Hepatocyte (in vitro differentiated cells): Measurements from ENCODE around the gene P3H3. TPM values are rescaled to one million over a fixed set of nuclear protein-coding genes. Genes with fewer than 3 reads are reported as not detected.

Experiments
- DNase-seq: peaks from one replicate; pipeline ENCODE4 v3.0.0-alpha.2; 2016; ENCODE audit warnings: low spot score
- H2AFZ ChIP-seq: fragments of 200-600 bp; sonication (generic); 2 replicates; pipeline ENCODE4 v1.6.0; 2016; ENCODE audit warnings: antibody characterized with exemption, mild to moderate bottlenecking
- H3K27ac ChIP-seq: fragments of 200-600 bp; sonication (generic); 2 replicates; pipeline ENCODE4 v1.5.1; 2016; ENCODE audit warnings: mild to moderate bottlenecking
- H3K27me3 ChIP-seq: fragments of 200-600 bp; sonication (generic); 2 replicates; pipeline ENCODE4 v1.6.1; 2016
- H3K36me3 ChIP-seq: fragments of 200-600 bp; sonication (generic); replicated peaks from 2 replicates; pipeline ENCODE4 v1.5.1; 2016; ENCODE audit warnings: low read depth; ENCODE audit not compliant: insufficient read depth
- H3K4me1 ChIP-seq: fragments of 200-600 bp; sonication (generic); 2 replicates; pipeline ENCODE4 v1.5.1; 2016; ENCODE audit warnings: mild to moderate bottlenecking, moderate library complexity; ENCODE audit not compliant: insufficient read depth
- H3K4me2 ChIP-seq: fragments of 200-600 bp; sonication (generic); 2 replicates; pipeline ENCODE4 v1.6.0; 2016
- H3K4me3 ChIP-seq: fragments of 200-600 bp; sonication (generic); 2 replicates; pipeline ENCODE4 v1.5.1; 2016; ENCODE audit warnings: mild to moderate bottlenecking
- H3K79me2 ChIP-seq: fragments of 200-600 bp; sonication (generic); 2 replicates; pipeline ENCODE4 v1.6.0; 2017; ENCODE audit warnings: mild to moderate bottlenecking
- H3K9me2 ChIP-seq: fragments of 200-600 bp; sonication (generic); replicated peaks from 2 replicates; pipeline ENCODE4 v1.6.0; 2017; ENCODE audit warnings: mild to moderate bottlenecking; ENCODE audit not compliant: insufficient read depth
- H3K9me3 ChIP-seq: fragments of 200-600 bp; sonication (generic); 2 replicates; pipeline ENCODE4 v1.5.1; 2016; ENCODE audit warnings: low read depth, mild to moderate bottlenecking
- H4K20me1 ChIP-seq: fragments of 200-600 bp; sonication (generic); 2 replicates; pipeline ENCODE4 v1.6.0; 2016; ENCODE audit warnings: mild to moderate bottlenecking; ENCODE audit not compliant: insufficient read depth, poor library complexity, severe bottlenecking
- EZH2 ChIP-seq: fragments of 200-600 bp; sonication (generic); IDR thresholded peaks from 2 replicates; pipeline ENCODE4 v1.6.1; 2016; ENCODE audit warnings: antibody characterized with exemption, mild to moderate bottlenecking, borderline replicate concordance
- EZH2phosphoT487 ChIP-seq: fragments of 200-600 bp; sonication (generic); IDR thresholded peaks from one replicate; pipeline ENCODE4 v1.6.1; 2018; ENCODE audit warnings: antibody characterized with exemption, mild to moderate bottlenecking, low read depth, moderate library complexity; ENCODE audit not compliant: unreplicated experiment, severe bottlenecking
- WGBS: methylation state at CpG from one replicate; pipeline ENCODE4 v1.1.6; 2016; ENCODE audit warnings: low lambda C conversion rate; ENCODE audit errors: missing lambda C conversion rate; 5-methylcytosine and 5-hydroxymethylcytosine counted together
- polyA plus RNA-seq: library from polyadenylated mRNA; unstranded; fragments of >200 nt; fragmentation: Nextera tagmentation; extraction: Ambion mirVana; gene quantifications from 2 replicates; pipeline ENCODE4 v1.2.1, GENCODE V29; 2016
- total RNA-seq: library from RNA; depleted of rRNA; stranded (reverse); fragments of >200 nt; gene quantifications from 2 replicates; pipeline ENCODE4 v1.2.3, GENCODE V29; 2014
- TF ChIP-seq, protein P1 (sequence below): fragments of 200-600 bp; sonication (generic); IDR thresholded peaks from 2 replicates; pipeline ENCODE4 v1.5.1; 2016; ENCODE audit warnings: antibody characterized with exemption, mild to moderate bottlenecking; ENCODE audit not compliant: poor library complexity

Gene P3H3
- total and polyA plus RNA-seq, 2 experiments from 2014 or later, result 38.1 to 38.6 TPM

DNA sequence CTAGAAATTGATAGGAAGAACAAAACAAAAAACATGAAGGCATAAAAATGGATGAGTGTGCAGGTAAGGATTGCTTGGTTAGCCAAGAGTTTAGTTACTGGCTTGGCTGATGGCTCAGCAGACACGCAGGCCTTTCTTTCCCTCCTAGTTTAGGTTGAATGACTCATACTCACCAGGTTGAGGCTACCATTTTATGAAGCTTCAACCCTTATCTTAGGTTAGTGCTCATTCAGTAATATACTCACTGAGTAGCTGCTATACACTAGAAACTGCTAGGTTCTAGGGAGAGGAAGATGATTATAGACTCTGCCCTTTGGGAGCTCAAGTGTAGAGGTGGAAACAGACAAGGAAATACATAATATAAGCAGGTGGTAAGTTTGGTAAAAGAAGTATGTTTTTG is 6.0 kb downstream of the P3H3 start:
- H3K9me3 ChIP-seq, result no peaks in the 10 kb centered on the region
- no peak overlapping the region for H2AFZ ChIP-seq
- H3K27me3 ChIP-seq, result no peaks in the 10 kb centered on the region
- peak overlapping the region; percentile 55 for H3K27ac ChIP-seq
- H3K36me3 ChIP-seq, result no peaks in the 10 kb centered on the region
- no peaks in the 10 kb centered on the region for H4K20me1 ChIP-seq
- H3K4me1 ChIP-seq, result no peaks in the 10 kb centered on the region
- TF ChIP-seq EZH2phosphoT487 (no peak), EZH2 (no peak)
- TF ChIP-seq, protein P1, sequence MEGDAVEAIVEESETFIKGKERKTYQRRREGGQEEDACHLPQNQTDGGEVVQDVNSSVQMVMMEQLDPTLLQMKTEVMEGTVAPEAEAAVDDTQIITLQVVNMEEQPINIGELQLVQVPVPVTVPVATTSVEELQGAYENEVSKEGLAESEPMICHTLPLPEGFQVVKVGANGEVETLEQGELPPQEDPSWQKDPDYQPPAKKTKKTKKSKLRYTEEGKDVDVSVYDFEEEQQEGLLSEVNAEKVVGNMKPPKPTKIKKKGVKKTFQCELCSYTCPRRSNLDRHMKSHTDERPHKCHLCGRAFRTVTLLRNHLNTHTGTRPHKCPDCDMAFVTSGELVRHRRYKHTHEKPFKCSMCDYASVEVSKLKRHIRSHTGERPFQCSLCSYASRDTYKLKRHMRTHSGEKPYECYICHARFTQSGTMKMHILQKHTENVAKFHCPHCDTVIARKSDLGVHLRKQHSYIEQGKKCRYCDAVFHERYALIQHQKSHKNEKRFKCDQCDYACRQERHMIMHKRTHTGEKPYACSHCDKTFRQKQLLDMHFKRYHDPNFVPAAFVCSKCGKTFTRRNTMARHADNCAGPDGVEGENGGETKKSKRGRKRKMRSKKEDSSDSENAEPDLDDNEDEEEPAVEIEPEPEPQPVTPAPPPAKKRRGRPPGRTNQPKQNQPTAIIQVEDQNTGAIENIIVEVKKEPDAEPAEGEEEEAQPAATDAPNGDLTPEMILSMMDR, result no peak
- WGBS, result 87% methylated on average over 1 of the region's 1 CpG
- H3K79me2 ChIP-seq, result no peaks in the 10 kb centered on the region
- DNase-seq, result no peak
- no peak overlapping the region for H3K4me3 ChIP-seq
- no peaks in the 10 kb centered on the region for H3K9me2 ChIP-seq
- H3K4me2 ChIP-seq, result no peak overlapping the region

DNA sequence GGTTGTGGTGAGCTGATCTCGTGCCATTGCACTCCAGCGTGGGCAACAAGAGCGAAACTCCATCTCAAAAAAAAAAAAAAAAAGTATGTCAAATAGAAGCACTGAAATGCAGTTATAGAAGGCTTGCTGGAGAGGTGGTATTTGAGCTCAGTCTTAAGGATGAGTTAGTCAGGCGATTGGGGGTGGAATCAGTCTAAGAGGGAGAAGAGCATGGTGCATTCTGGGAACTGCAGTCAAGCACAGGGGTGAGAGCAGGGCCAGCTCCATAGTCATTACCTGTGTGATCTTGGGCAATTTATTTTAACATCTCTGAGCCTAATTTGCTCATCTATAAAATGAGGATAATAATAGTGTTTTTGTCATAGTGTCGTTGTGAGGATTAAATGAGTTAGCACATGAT is 6.7 kb downstream of the P3H3 start:
- H3K4me3 ChIP-seq, result no peak overlapping the region
- H3K4me1 ChIP-seq, result no peaks in the 10 kb centered on the region
- DNase-seq, result no peak
- no peaks in the 10 kb centered on the region for H3K27me3 ChIP-seq
- H3K9me3 ChIP-seq, result no peaks in the 10 kb centered on the region
- H4K20me1 ChIP-seq, result no peaks in the 10 kb centered on the region
- no peak overlapping the region for H2AFZ ChIP-seq
- 88% methylated on average over 5 of the region's 5 CpGs for WGBS
- TF ChIP-seq EZH2phosphoT487, result no peak
- TF ChIP-seq, protein P1, result no peak
- TF ChIP-seq EZH2, result no peak
- H3K79me2 ChIP-seq, result no peaks in the 10 kb centered on the region
- no peaks in the 10 kb centered on the region for H3K9me2 ChIP-seq
- no peak overlapping the region for H3K4me2 ChIP-seq
- peak overlapping the region; percentile 55 for H3K27ac ChIP-seq
- no peaks in the 10 kb centered on the region for H3K36me3 ChIP-seq

DNA sequence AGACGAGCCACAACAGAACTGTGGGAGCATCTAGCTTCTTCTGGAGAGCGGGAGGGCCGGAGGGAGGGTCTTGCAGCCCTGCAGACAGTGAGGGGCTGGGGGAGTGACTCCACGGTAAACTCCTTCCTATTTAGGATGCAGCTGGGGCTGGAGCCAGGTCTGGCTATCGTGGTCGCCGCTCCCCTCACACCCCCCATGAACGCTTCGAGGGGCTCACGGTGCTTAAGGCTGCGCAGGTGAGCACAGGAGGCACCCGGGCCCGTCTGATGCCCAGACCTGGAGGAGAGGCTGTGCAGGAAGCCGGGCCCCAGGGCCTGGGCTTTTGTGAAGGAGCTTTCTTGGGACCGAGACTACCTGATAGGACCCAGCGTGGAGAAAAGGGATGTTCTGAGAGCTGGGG is 8.6 kb downstream of the P3H3 start:
- Histone ChIP-seq H3K9me2 (no peaks in the 10 kb centered on the region), H3K27me3 (no peaks in the 10 kb centered on the region), H3K4me2 (no peak overlapping the region), H3K4me1 (no peaks in the 10 kb centered on the region), H3K36me3 (no peaks in the 10 kb centered on the region), H3K9me3 (no peaks in the 10 kb centered on the region), H3K27ac (no peak overlapping the region), H3K4me3 (no peak overlapping the region), H2AFZ (no peak overlapping the region), H4K20me1 (no peaks in the 10 kb centered on the region), H3K79me2 (no peaks in the 10 kb centered on the region)
- WGBS, result 93% methylated on average over 16 of the region's 16 CpGs
- TF ChIP-seq EZH2, result no peak
- TF ChIP-seq, protein P1, result no peak
- TF ChIP-seq EZH2phosphoT487, result no peak
- no peak for DNase-seq

DNA sequence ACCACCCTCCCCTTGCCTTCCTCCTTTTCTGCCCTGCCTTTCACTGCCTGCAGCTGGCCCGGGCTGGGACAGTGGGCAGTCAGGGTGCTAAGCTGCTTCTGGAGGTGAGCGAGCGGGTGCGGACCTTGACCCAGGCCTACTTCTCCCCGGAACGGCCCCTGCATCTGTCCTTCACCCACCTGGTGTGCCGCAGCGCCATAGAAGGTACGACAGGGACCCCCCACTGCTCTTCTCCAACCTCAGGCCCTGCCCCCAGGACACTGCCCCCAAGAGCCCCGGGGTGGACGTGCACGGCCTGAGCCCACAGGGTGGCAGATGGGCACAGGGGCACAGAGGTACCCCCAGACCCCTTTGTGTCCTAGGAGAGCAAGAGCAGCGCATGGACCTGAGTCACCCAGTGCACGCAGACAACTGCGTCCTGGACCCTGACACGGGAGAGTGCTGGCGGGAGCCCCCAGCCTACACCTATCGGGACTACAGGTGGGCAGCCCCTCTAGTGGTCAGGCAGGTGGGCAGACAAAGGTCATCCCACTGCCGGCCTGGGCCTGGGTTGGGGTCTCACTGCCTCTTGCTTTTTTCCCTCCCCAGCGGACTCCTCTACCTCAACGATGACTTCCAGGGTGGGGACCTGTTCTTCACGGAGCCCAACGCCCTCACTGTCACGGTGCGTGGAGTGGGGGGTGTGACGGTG is 9.3 kb downstream of the P3H3 start:
- DNase-seq, result no peak
- no peak overlapping the region for H3K4me2 ChIP-seq
- H3K9me3 ChIP-seq, result no peaks in the 10 kb centered on the region
- H4K20me1 ChIP-seq, result no peaks in the 10 kb centered on the region
- H2AFZ ChIP-seq, result no peak overlapping the region
- H3K27ac ChIP-seq, result no peak overlapping the region
- no peaks in the 10 kb centered on the region for H3K9me2 ChIP-seq
- H3K4me1 ChIP-seq, result no peaks in the 10 kb centered on the region
- H3K36me3 ChIP-seq, result no peaks in the 10 kb centered on the region
- no peaks in the 10 kb centered on the region for H3K27me3 ChIP-seq
- no peak overlapping the region for H3K4me3 ChIP-seq
- no peaks in the 10 kb centered on the region for H3K79me2 ChIP-seq
- TF ChIP-seq, protein P1, result no peak
- TF ChIP-seq EZH2phosphoT487 (no peak), EZH2 (no peak)
- WGBS, result 95% methylated on average over 25 of the region's 26 CpGs
